ENCODE measurements around the gene LRRC4B.

- TF ChIP-seq CTCF (IDR thresholded peaks at IDR 0.05 in 4 of 5, conservative IDR thresholded peaks at IDR 0.05 in 1 of 5) = no peak
- no peak for TF ChIP-seq POLR2A (IDR thresholded peaks at IDR 0.05)
Measured at GRCh38 chr19:50562329-50562728, 5.9 kb downstream of the LRRC4B start.

All from gastrocnemius medialis (tissue), 4 donors.